Measurements from ENCODE around the gene TCTN3.
"Not testable (repeated sequence)": the region's sequence is repeated elsewhere in the genome, so short reads cannot be mapped to it uniquely, and the experiment has no call there.

The TCTN3 gene

GRCh38 chr10:95683966-95684365 is 9.8 kb downstream of the TCTN3 start:
- DNase-seq: no peak

GRCh38 chr10:95675403-95676116 is 18.2 kb downstream of the TCTN3 start:
- DNase-seq: no peak

- no peak for DNase-seq
Observed at GRCh38 chr10:95674643-95675042, 19.1 kb downstream of the TCTN3 start.

- DNase-seq: not testable (repeated sequence)
Observed at GRCh38 chr10:95672641-95673040, 21.1 kb downstream of the TCTN3 start.

- DNase-seq: no peak
Observed at GRCh38 chr10:95664543-95664942, 29.2 kb downstream of the TCTN3 start.

GRCh38 chr10:95663496-95663895 is 30.2 kb downstream of the TCTN3 start:
- no peak for DNase-seq

GRCh38 chr10:95661818-95662217 is 31.9 kb downstream of the TCTN3 start:
- no peak for DNase-seq

- no peak for DNase-seq
Observed at GRCh38 chr10:95660283-95660682, 33.4 kb downstream of the TCTN3 start.

GRCh38 chr10:95657250-95657649 is 36.5 kb downstream of the TCTN3 start:
- no peak for DNase-seq

GRCh38 chr10:95656291-95657164 is 37.2 kb downstream of the TCTN3 start, which contains the start of gene ALDH18A1:
Gene ALDH18A1, minus strand, starts transcription at chr10:95656711. Its CDS starts 3,334 bp downstream, at chr10:95653377.
- peak; percentile 92 for DNase-seq

- peak; percentile 23 for DNase-seq
Observed at GRCh38 chr10:95655571-95656290, 38.0 kb downstream of the TCTN3 start.

GRCh38 chr10:95653895-95654294 is 39.8 kb downstream of the TCTN3 start:
- DNase-seq: no peak

GRCh38 chr10:95651346-95652060 is 42.2 kb downstream of the TCTN3 start:
- no peak for DNase-seq

GRCh38 chr10:95650232-95650631 is 43.5 kb downstream of the TCTN3 start:
- no peak for DNase-seq

- no peak for DNase-seq
Observed at GRCh38 chr10:95648138-95648537, 45.6 kb downstream of the TCTN3 start.

- DNase-seq: no peak
Observed at GRCh38 chr10:95646160-95646559, 47.6 kb downstream of the TCTN3 start.

GRCh38 chr10:95644901-95645300 is 48.8 kb downstream of the TCTN3 start:
- DNase-seq: no peak

- DNase-seq: no peak
Observed at GRCh38 chr10:95640891-95641315, 52.8 kb downstream of the TCTN3 start.

- DNase-seq: no peak
Observed at GRCh38 chr10:95637911-95638310, 55.8 kb downstream of the TCTN3 start.

GRCh38 chr10:95637140-95637539 is 56.6 kb downstream of the TCTN3 start:
- DNase-seq: no peak

GRCh38 chr10:95635319-95635733 is 58.4 kb downstream of the TCTN3 start:
- no peak for DNase-seq

GRCh38 chr10:95628786-95629185 is 64.9 kb downstream of the TCTN3 start:
- DNase-seq: no peak

GRCh38 chr10:95626500-95626899 is 67.2 kb downstream of the TCTN3 start:
- DNase-seq: no peak

Data from stimulated activated CD4-positive, alpha-beta T cell treated with anti-CD3 and anti-CD28 coated beads, Interleukin-4, amount 100 ng/mL, for 24 hours (primary cell).